ENCODE data around the gene SRP9.
A peak's percentile ranks its signal among the peaks of the same experiment; 100 is the strongest.
"Not testable (repeated sequence)": the region's sequence is repeated elsewhere in the genome, so short reads cannot be mapped to it uniquely, and the experiment has no call there.

The SRP9 gene

GRCh38 chr1:225772848-225773247 is 4.8 kb upstream of the SRP9 start:
- Histone ChIP-seq H3K27ac (ENCODE audit: low read depth, low read length) (no peak overlapping the region), H3K9me3 (ENCODE audit: control insufficient read depth in 5 of 5, low read length in 5 of 5) (no peaks in the 10 kb centered on the region), H3K4me3 (ENCODE audit: low read depth in 1 of 5, low read length in 5 of 5) (no peak overlapping the region), H3K36me3 (ENCODE audit: control insufficient read depth in 5 of 5, insufficient read depth in 5 of 5, low read length in 5 of 5) (no peaks in the 10 kb centered on the region), H3K4me1 (ENCODE audit: control insufficient read depth in 5 of 5, insufficient read depth in 5 of 5, low read length in 5 of 5) (peaks cover 4 to 53% (median 21%) of the 10 kb centered on the region in 5 donors), H3K27me3 (ENCODE audit: control insufficient read depth in 5 of 5, insufficient read depth in 4 of 5, low read length in 5 of 5) (no peaks in the 10 kb centered on the region), H3K9ac (ENCODE audit: low read length in 5 of 5) (no peak overlapping the region)

GRCh38 chr1:225774281-225775147 is 3.1 kb upstream of the SRP9 start:
- Histone ChIP-seq H3K27ac (ENCODE audit: low read depth, low read length) (no peak overlapping the region), H3K27me3 (ENCODE audit: control insufficient read depth in 5 of 5, insufficient read depth in 4 of 5, low read length in 5 of 5) (no peaks in the 10 kb centered on the region), H3K36me3 (ENCODE audit: control insufficient read depth in 5 of 5, insufficient read depth in 5 of 5, low read length in 5 of 5) (no peaks in the 10 kb centered on the region), H3K4me3 (ENCODE audit: low read depth in 1 of 5, low read length in 5 of 5) (no peak overlapping the region), H3K9ac (ENCODE audit: low read length in 5 of 5) (no peak overlapping the region), H3K9me3 (ENCODE audit: control insufficient read depth in 5 of 5, low read length in 5 of 5) (no peaks in the 10 kb centered on the region), H3K4me1 (ENCODE audit: control insufficient read depth in 5 of 5, insufficient read depth in 5 of 5, low read length in 5 of 5) (peaks cover 0 to 49% (median 28%) of the 10 kb centered on the region in 5 donors)

DNA sequence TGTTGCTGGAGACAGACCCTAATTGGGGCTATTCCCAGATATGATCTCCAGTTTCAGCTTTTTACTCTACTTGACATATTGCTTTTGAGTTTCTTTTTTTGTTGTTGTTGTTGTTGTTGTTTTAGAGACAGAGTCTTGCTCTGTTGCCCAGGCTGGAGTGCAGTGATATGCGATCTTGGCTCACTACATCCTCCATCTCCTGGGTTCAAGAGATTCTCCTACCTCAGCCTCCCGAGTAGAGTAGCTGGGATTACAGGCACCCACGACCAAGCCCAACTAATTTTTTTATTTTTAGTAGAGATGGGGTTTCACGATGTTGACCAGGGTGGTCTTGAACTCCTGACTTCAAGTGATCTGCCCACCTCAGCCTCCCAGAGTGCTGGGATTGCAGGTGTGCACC is 1.3 kb upstream of the SRP9 start:
- Histone ChIP-seq H3K4me1 (ENCODE audit: control insufficient read depth in 5 of 5, insufficient read depth in 5 of 5, low read length in 5 of 5) (peaks cover 0 to 56% (median 44%) of the 10 kb centered on the region in 5 donors), H3K27ac (ENCODE audit: low read depth, low read length) (no peak overlapping the region), H3K9ac (ENCODE audit: low read length in 5 of 5) (no peak overlapping the region), H3K27me3 (ENCODE audit: control insufficient read depth in 5 of 5, insufficient read depth in 4 of 5, low read length in 5 of 5) (no peaks in the 10 kb centered on the region), H3K4me3 (ENCODE audit: low read depth in 1 of 5, low read length in 5 of 5) (no peak overlapping the region), H3K9me3 (ENCODE audit: control insufficient read depth in 5 of 5, low read length in 5 of 5) (no peaks in the 10 kb centered on the region), H3K36me3 (ENCODE audit: control insufficient read depth in 5 of 5, insufficient read depth in 5 of 5, low read length in 5 of 5) (no peaks in the 10 kb centered on the region)

- Histone ChIP-seq H3K27ac (ENCODE audit: low read depth, low read length) (peak overlapping the region; percentile 89), H3K36me3 (ENCODE audit: control insufficient read depth in 5 of 5, insufficient read depth in 5 of 5, low read length in 5 of 5) (no peaks in the 10 kb centered on the region), H3K9me3 (ENCODE audit: control insufficient read depth in 5 of 5, low read length in 5 of 5) (no peaks in the 10 kb centered on the region), H3K27me3 (ENCODE audit: control insufficient read depth in 5 of 5, insufficient read depth in 4 of 5, low read length in 5 of 5) (no peaks in the 10 kb centered on the region), H3K4me1 (ENCODE audit: control insufficient read depth in 5 of 5, insufficient read depth in 5 of 5, low read length in 5 of 5) (peaks cover 0 to 50% (median 46%) of the 10 kb centered on the region in 5 donors), H3K9ac (ENCODE audit: low read length in 5 of 5) (peak overlapping the region in 4 of 5 donors; percentile 74 to 94 (median 80)), H3K4me3 (ENCODE audit: low read depth in 1 of 5, low read length in 5 of 5) (peak overlapping the region; percentile 77 to 96 (median 87))
These were observed 506 bp upstream of the SRP9 start for GRCh38 chr1:225777058-225777582.

GRCh38 chr1:225778337-225778669 is 677 bp downstream of the SRP9 start:
- Histone ChIP-seq H3K4me3 (ENCODE audit: low read depth in 1 of 5, low read length in 5 of 5) (peak overlapping the region; percentile 77 to 97 (median 94)), H3K4me1 (ENCODE audit: control insufficient read depth in 5 of 5, insufficient read depth in 5 of 5, low read length in 5 of 5) (peaks cover 0 to 50% (median 42%) of the 10 kb centered on the region in 5 donors), H3K36me3 (ENCODE audit: control insufficient read depth in 5 of 5, insufficient read depth in 5 of 5, low read length in 5 of 5) (peaks cover 0 to 1% (median 0%) of the 10 kb centered on the region in 5 donors), H3K9ac (ENCODE audit: low read length in 5 of 5) (peak overlapping the region; percentile 50 to 98 (median 94)), H3K27ac (ENCODE audit: low read depth, low read length) (peak overlapping the region; percentile 89), H3K27me3 (ENCODE audit: control insufficient read depth in 5 of 5, insufficient read depth in 4 of 5, low read length in 5 of 5) (no peaks in the 10 kb centered on the region), H3K9me3 (ENCODE audit: control insufficient read depth in 5 of 5, low read length in 5 of 5) (no peaks in the 10 kb centered on the region)

DNA sequence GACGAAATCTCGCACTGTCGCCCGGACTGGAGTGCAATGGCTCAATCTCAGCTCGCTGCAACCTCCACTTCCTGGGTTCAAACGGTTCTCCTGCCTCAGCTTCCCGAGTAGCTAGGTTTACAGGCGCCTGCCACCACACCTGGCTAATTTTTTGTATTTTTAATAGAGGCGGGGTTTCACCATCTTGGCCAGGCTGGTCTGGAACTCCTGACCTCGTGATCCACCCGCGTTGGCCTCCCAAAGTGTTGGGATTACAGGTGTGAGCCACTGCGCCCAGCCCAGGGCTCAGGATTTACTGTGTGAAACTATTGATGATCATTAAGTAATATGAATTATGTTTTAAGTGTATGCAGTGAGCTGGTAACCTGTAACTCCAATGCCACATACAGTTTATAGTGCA is 1.5 kb downstream of the SRP9 start:
- not testable (repeated sequence) for H3K9me3 ChIP-seq (ENCODE audit: control insufficient read depth in 5 of 5, low read length in 5 of 5); H3K36me3 ChIP-seq (ENCODE audit: control insufficient read depth in 5 of 5, insufficient read depth in 5 of 5, low read length in 5 of 5); H3K27me3 ChIP-seq (ENCODE audit: control insufficient read depth in 5 of 5, insufficient read depth in 4 of 5, low read length in 5 of 5)
- peak overlapping the region; percentile 89 for H3K27ac ChIP-seq (ENCODE audit: low read depth, low read length)
- H3K4me1 ChIP-seq (ENCODE audit: control insufficient read depth in 5 of 5, insufficient read depth in 5 of 5, low read length in 5 of 5) = peaks cover 2 to 50% (median 43%) of the 10 kb centered on the region in 5 donors
- H3K9ac ChIP-seq (ENCODE audit: low read length in 5 of 5) = peak overlapping the region in 2 of 5 donors; percentile 97 to 98
- peak overlapping the region in 4 of 5 donors; percentile 77 to 97 (median 92) for H3K4me3 ChIP-seq (ENCODE audit: low read depth in 1 of 5, low read length in 5 of 5)

GRCh38 chr1:225780134-225780533 is 2.5 kb downstream of the SRP9 start:
- H3K9me3 ChIP-seq (ENCODE audit: control insufficient read depth in 5 of 5, low read length in 5 of 5) = no peaks in the 10 kb centered on the region
- peak overlapping the region; percentile 4 for H3K27ac ChIP-seq (ENCODE audit: low read depth, low read length)
- peaks cover 2 to 50% (median 43%) of the 10 kb centered on the region in 5 donors for H3K4me1 ChIP-seq (ENCODE audit: control insufficient read depth in 5 of 5, insufficient read depth in 5 of 5, low read length in 5 of 5)
- H3K4me3 ChIP-seq (ENCODE audit: low read depth in 1 of 5, low read length in 5 of 5) = peak overlapping the region in 1 of 5 donors; percentile 22
- H3K36me3 ChIP-seq (ENCODE audit: control insufficient read depth in 5 of 5, insufficient read depth in 5 of 5, low read length in 5 of 5) = peaks cover 4 to 11% (median 7%) of the 10 kb centered on the region in 5 donors
- H3K27me3 ChIP-seq (ENCODE audit: control insufficient read depth in 5 of 5, insufficient read depth in 4 of 5, low read length in 5 of 5) = no peaks in the 10 kb centered on the region
- H3K9ac ChIP-seq (ENCODE audit: low read length in 5 of 5) = no peak overlapping the region

- Histone ChIP-seq H3K27me3 (ENCODE audit: control insufficient read depth in 5 of 5, insufficient read depth in 4 of 5, low read length in 5 of 5) (no peaks in the 10 kb centered on the region), H3K9ac (ENCODE audit: low read length in 5 of 5) (peak overlapping the region in 1 of 5 donors; percentile 25), H3K36me3 (ENCODE audit: control insufficient read depth in 5 of 5, insufficient read depth in 5 of 5, low read length in 5 of 5) (peaks cover 7 to 13% (median 8%) of the 10 kb centered on the region in 5 donors), H3K4me3 (ENCODE audit: low read depth in 1 of 5, low read length in 5 of 5) (no peak overlapping the region), H3K27ac (ENCODE audit: low read depth, low read length) (peak overlapping the region; percentile 49), H3K4me1 (ENCODE audit: control insufficient read depth in 5 of 5, insufficient read depth in 5 of 5, low read length in 5 of 5) (peaks cover 2 to 50% (median 43%) of the 10 kb centered on the region in 5 donors), H3K9me3 (ENCODE audit: control insufficient read depth in 5 of 5, low read length in 5 of 5) (no peaks in the 10 kb centered on the region)
These were observed 3.0 kb downstream of the SRP9 start for GRCh38 chr1:225780630-225781029.

GRCh38 chr1:225789142-225789541 is 11.5 kb downstream of the SRP9 start:
- H3K9ac ChIP-seq (ENCODE audit: low read length in 5 of 5); H3K4me3 ChIP-seq (ENCODE audit: low read depth in 1 of 5, low read length in 5 of 5); H3K27ac ChIP-seq (ENCODE audit: low read depth, low read length); H3K27me3 ChIP-seq (ENCODE audit: control insufficient read depth in 5 of 5, insufficient read depth in 4 of 5, low read length in 5 of 5); H3K9me3 ChIP-seq (ENCODE audit: control insufficient read depth in 5 of 5, low read length in 5 of 5); H3K4me1 ChIP-seq (ENCODE audit: control insufficient read depth in 5 of 5, insufficient read depth in 5 of 5, low read length in 5 of 5): not testable (repeated sequence)
- H3K36me3 ChIP-seq (ENCODE audit: control insufficient read depth in 5 of 5, insufficient read depth in 5 of 5, low read length in 5 of 5) = peaks cover 15 to 61% (median 44%) of the 10 kb centered on the region in 5 donors

DNA sequence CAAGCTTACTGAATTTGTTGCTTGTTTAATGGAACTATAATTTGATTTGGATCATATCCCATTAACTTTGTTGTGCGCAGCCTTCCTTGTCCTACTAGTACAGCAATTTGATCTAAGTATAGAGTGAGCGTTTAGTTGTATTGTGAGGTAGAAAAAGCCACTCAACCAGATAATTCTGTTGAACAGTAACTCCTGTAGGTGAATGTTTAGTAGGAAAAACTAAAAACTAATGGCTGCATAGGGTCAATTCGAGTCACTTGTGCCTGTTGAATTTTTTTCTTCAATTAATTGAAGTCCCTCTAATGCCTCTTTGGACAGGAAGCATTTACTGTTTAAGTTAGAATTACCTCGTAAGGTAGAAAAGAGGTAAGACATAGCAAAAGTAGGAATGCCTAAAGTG is 17.3 kb downstream of the SRP9 start:
- Histone ChIP-seq H3K4me3 (ENCODE audit: low read depth in 1 of 5, low read length in 5 of 5) (no peak overlapping the region), H3K9ac (ENCODE audit: low read length in 5 of 5) (no peak overlapping the region), H3K27me3 (ENCODE audit: control insufficient read depth in 5 of 5, insufficient read depth in 4 of 5, low read length in 5 of 5) (no peaks in the 10 kb centered on the region), H3K4me1 (ENCODE audit: control insufficient read depth in 5 of 5, insufficient read depth in 5 of 5, low read length in 5 of 5) (peaks cover 0 to 3% (median 0%) of the 10 kb centered on the region in 5 donors), H3K27ac (ENCODE audit: low read depth, low read length) (no peak overlapping the region), H3K36me3 (ENCODE audit: control insufficient read depth in 5 of 5, insufficient read depth in 5 of 5, low read length in 5 of 5) (peaks cover 0 to 20% (median 11%) of the 10 kb centered on the region in 5 donors), H3K9me3 (ENCODE audit: control insufficient read depth in 5 of 5, low read length in 5 of 5) (no peaks in the 10 kb centered on the region)
